D721Med (cell line): ENCODE data around the gene GFRA1.

Source experiments
- DNase-seq: peaks from one replicate; pipeline ENCODE4 v3.0.0; 2011; ENCODE audit warnings: low spot score; ENCODE audit not compliant: insufficient read length
- FAIRE-seq: peaks from 2 replicates; lab custom pipeline; 2011; peaks lifted over from hg19 to GRCh38; lab: Jason Lieb, UNC
- CTCF ChIP-seq: IDR thresholded peaks from 2 replicates; pipeline ENCODE4 v1.5.1; 2012; ENCODE audit warnings: mild to moderate bottlenecking, control low read depth; ENCODE audit not compliant: insufficient read depth; ENCODE audit errors: missing control alignments

Gene GFRA1

GRCh38 chr10:116026315-116026714 lies 246.7 kb downstream of the GFRA1 start:
- no peak for FAIRE-seq
- peak; percentile 28 for TF ChIP-seq CTCF
- DNase-seq: no peak

GRCh38 chr10:116024271-116024878 lies 248.6 kb downstream of the GFRA1 start:
- no peak for TF ChIP-seq CTCF
- FAIRE-seq (no peak), DNase-seq (no peak)

GRCh38 chr10:116017405-116017804 lies 255.6 kb downstream of the GFRA1 start:
- FAIRE-seq: no peak
- DNase-seq: no peak
- no peak for TF ChIP-seq CTCF

GRCh38 chr10:116015583-116016333 lies 257.2 kb downstream of the GFRA1 start:
- FAIRE-seq: no peak
- no peak for TF ChIP-seq CTCF
- DNase-seq: no peak

- DNase-seq (no peak), FAIRE-seq (no peak)
- TF ChIP-seq CTCF: no peak
Measured at GRCh38 chr10:116014871-116015582, 258.0 kb downstream of the GFRA1 start.

GRCh38 chr10:116014326-116014725 lies 258.7 kb downstream of the GFRA1 start:
- DNase-seq (no peak), FAIRE-seq (no peak)
- no peak for TF ChIP-seq CTCF
